Thyroid gland (tissue), 4 donors: ENCODE data around the gene CD300LG.

Source experiments
- CTCF ChIP-seq, 6 experiments: fragments of 200-600 bp in 3 of 6; fragments of 450-650 bp in 3 of 6; sonication (generic) in 3 of 6; IDR thresholded peaks; one replicate each; pipeline ENCODE4 v1.5.1; 2016 to 2019; ENCODE audit warnings: antibody characterized with exemption in 6 of 6, mild to moderate bottlenecking in 2 of 6, inconsistent platforms in 1 of 6, moderate library complexity in 1 of 6
- POLR2A ChIP-seq, 2 donors: fragments of 450-650 bp; IDR thresholded peaks; one replicate each; pipeline ENCODE4 v1.6.1; 2017; ENCODE audit warnings: antibody characterized with exemption in 2 of 2, mild to moderate bottlenecking in 2 of 2, moderate library complexity in 1 of 2

GRCh38 chr17:43808076-43808475, 38.9 kb upstream of the CD300LG start:
- no peak for TF ChIP-seq CTCF (IDR thresholded peaks at IDR 0.05)
- TF ChIP-seq POLR2A (IDR thresholded peaks at IDR 0.05), result no peak
